HG03280 (cell line): Measurements from ENCODE around the gene MTHFSD.

ENCODE experiments used
- ATAC-seq: cut with Tn5 transposase; IDR thresholded peaks from one replicate; pipeline ENCODE4 v1.9.1; 2021; ENCODE audit warnings: mild to moderate bottlenecking, moderate library complexity; ENCODE audit not compliant: unreplicated experiment

Gene MTHFSD

GRCh38 chr16:86572041-86572521, 17.0 kb upstream of the MTHFSD start:
- ATAC-seq: no peak

GRCh38 chr16:86571530-86571915, 16.5 kb upstream of the MTHFSD start:
- no peak for ATAC-seq

GRCh38 chr16:86570558-86571529, 15.8 kb upstream of the MTHFSD start:
- no peak for ATAC-seq

GRCh38 chr16:86569701-86570447, 14.8 kb upstream of the MTHFSD start:
- ATAC-seq: no peak

DNA sequence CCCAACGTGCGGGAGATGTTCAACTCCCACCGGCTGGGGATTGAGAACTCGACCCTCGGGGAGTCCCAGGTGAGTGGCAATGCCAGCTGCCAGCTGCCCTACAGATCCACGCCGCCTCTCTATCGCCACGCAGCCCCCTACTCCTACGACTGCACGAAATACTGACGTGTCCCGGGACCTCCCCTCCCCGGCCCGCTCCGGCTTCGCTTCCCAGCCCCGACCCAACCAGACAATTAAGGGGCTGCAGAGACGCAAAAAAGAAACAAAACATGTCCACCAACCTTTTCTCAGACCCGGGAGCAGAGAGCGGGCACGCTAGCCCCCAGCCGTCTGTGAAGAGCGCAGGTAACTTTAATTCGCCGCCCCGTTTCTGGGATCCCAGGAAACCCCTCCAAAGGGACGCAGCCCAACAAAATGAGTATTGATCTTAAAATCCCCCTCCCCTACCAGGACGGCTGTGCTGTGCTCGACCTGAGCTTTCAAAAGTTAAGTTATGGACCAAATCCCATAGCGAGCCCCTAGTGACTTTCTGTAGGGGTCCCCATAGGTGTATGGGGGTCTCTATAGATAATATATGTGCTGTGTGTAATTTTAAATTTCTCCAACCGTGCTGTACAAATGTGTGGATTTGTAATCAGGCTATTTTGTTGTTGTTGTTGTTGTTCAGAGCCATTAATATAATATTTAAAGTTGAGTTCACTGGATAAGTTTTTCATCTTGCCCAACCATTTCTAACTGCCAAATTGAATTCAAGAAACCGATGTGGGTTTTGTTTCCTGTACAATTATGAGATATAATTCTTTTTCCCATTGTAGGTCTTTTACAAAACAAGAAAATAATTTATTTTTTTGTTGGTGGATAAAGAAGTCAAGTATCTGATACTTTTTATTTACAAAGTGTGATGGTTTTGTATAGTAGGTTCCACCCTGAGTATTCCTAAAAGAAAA, 13.9 kb upstream of the MTHFSD start:
- no peak for ATAC-seq

GRCh38 chr16:86567701-86568581, 12.9 kb upstream of the MTHFSD start:
- ATAC-seq: no peak

- ATAC-seq: no peak
Measured at GRCh38 chr16:86566966-86567700, 12.1 kb upstream of the MTHFSD start.

DNA sequence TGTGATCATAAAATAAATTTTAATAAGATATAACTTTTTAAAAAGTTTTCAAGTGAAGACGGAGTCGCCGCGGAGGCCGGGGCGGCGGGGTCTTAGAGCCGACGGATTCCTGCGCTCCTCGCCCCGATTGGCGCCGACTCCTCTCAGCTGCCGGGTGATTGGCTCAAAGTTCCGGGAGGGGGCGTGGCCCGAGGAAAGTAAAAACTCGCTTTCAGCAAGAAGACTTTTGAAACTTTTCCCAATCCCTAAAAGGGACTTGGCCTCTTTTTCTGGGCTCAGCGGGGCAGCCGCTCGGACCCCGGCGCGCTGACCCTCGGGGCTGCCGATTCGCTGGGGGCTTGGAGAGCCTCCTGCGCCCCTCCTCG, 11.5 kb upstream of the MTHFSD start, which contains the start of gene FOXC2:
Gene FOXC2, plus strand, starts transcription at position 229 of the 365 bp plus-strand sequence. CDS start 507 bp downstream, outside the sequence.
- no peak for ATAC-seq

DNA sequence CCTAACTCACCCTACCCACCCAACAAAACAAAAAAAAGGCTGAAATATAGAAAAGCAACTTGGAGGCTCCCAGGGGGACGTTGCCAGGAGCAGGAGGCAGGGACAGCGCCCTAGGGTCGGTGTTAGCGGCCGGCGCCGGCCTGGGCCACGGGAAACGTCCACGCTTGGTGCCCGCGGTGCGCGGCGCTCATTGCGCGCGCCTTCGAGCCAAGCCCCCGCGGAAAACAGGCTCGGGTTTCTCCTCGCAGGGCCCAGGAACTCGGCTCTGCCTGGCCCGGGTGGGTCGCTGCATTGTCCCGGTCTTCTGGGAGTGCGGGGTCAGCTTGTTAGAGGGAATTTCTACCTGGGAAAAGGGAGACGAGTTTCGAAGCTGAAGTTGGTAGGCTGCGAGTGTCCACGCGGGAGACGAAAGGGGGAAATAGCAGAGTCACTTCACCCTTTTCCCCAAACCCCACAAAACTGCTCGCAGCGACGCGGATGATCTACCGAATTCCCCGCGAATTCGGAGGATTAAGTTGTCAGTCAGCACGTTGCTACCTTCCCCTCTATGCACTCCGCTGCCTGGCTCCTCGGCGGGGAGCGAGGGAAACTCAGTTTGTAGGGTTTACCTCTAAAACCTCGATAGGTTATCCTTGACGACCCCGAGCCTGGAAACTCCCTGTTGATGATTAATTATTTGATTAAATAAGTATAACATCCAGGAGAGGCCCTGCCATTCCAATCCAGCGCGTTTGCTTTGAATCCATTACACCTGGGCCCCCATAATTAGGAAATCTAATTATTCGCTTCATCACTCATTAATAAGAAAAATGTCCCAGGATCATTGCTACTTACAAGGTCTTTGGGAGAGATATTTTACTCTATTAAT, 10.8 kb upstream of the MTHFSD start:
- no peak for ATAC-seq

- ATAC-seq: no peak
Measured at GRCh38 chr16:86565181-86565631, 10.2 kb upstream of the MTHFSD start.

DNA sequence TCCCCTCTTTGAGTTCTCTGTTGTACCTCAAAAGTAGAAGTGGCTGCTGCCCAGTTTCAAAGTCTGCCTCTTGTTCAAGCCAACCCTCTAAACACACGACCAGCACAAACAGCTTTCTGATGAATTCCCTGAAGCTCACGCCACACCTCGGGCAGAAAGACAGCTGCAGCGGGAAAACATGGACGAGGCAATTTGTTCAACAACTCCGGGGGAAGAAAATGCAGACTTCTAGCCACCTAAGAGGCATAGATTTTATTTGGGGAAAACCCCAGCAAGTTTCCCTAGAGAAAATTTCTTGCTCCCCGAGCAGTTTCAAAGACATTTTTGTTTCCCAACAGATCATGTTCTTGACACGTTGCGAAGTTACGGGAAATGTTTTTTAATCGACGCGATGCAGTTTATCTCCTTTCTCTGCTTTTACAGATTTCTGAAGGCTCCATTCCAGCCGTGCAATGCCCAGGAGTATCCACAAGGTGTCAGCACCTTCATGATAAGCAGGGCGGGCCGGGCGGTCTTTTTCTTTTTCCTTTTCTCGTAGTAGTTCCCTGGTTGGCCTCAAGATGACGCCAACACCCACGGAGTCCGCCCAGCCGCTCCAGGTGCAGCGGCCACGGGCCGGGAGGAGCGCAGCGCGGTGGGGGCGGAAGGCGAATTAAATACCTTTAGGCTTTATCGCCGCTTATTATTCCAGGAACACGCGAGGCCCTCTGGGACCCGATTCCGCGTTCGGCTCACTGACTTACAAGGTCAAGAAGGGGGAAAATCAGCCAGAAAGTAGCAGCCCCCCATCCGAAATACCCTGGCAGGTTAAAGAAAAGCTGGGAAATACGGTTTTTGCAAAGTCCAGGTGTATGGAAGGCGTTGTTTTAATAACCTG, 8.7 kb upstream of the MTHFSD start:
- ATAC-seq: peak; percentile 84

DNA sequence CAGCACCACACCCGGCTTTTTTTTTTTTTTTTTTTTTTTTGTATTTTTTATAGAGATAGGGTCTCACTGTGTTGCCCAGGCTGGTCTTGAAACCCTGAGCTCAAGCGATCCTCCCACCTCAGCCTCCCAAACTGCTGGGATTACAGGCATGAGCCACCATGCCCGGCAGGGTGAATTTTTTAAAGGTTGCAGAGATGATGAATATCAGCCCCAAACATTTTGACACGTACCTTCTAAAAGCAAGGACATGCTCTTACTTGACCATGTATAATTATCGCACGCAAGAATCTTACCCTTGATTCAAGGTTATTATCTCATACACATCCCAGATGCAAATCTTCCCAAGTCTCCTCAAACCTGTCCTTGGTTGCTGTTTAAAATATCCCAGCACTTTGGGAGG, 7.3 kb upstream of the MTHFSD start:
- no peak for ATAC-seq

GRCh38 chr16:86559802-86560305, 4.8 kb upstream of the MTHFSD start:
- no peak for ATAC-seq

DNA sequence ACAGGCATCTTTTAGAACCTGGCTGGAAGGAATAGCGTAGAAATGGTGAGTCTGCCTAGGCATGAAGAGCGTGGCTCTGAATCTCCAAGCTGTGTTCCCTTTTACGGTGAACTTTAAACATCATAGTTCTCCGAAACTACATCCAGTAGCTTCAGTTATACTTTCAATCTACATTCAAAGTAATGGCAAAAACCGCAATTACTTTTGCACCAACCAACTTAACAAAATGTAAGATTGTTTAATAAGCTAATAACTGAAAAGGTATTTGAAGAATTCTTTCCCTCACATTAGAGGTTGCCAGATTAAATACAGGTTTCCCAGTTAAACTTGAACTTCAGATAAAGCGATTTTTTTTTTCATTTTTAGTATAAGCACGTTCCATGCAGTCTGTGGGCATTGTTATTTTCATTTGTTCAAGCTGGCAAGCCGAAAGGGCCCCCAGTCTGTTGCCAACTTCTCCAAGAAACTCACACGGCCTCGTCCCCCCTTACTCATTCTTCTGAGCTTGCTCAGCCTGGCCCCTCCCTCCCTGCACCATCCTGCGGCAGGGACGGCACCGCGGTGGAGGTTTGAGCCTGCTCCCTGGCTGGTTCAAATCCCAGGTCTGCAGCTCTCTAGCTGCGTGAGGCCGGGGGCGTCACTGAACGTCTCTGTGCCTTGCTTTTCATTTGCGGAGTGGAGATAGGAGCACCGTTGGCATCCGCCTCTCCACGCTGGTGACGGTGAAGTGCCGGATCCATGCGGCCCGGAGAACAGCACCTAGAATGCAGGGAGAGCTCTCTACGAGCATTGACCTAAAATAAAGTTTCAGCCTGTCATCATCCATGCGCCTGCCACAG, 3.5 kb upstream of the MTHFSD start:
- no peak for ATAC-seq

GRCh38 chr16:86557587-86557986, 2.6 kb upstream of the MTHFSD start:
- no peak for ATAC-seq

GRCh38 chr16:86556576-86556975, 1.5 kb upstream of the MTHFSD start:
- ATAC-seq: no peak
